NOMO-1 treated with dmso at 0.1 percent for 144 hours (cell line): ENCODE measurements around the gene HDAC10.
A peak's percentile ranks its signal among the peaks of the same experiment; 100 is the strongest.

ENCODE experiments used
- DNase-seq: peaks from one replicate; lab custom pipeline; 2025; ENCODE audit not compliant: unreplicated experiment; lab: John Stamatoyannopoulos, UW

Gene HDAC10

DNA sequence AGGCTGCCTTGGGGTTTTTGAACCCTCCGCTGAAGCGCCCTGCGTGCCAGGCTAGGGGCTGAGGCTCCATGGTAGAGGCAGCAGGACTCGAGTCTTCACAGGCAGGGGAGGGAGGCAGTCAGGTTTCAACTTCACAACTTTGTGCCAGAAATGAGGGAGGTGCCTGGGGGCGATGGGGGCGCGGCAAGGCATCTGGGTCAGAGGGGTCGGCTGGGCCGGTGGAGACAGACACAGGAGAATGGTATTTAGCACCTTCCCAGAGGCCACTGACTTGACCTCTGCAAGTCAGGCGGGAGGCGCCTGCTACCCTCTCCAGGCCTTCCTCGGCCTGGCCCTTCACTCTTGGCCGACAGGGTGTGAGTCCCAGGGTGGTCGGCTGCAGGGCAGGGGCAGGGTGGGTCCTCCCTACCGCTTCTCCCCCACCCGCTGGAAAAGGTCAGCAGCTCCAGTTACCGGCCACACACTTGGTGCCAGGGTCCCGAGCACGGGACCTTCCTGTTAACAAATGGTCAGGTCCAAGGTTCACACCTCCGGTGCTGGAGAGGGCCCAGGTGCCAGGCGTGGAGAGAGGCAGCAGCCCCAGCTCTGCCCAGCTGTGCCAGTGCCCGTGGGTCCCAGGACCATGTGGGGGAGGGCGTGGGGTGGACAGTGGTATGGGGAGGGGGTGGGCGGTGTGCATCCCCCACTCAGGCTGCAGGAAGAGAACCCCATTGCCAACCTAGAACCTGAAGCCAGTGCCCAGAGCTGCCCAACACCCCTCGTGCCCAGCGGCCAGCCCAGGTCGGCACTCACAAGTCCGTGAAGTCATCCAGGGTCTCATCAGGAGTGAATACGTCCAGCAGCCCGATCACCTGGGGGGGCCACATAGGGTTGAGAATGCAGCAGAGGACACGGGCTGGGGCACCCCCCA is 6.6 kb upstream of the HDAC10 start:
- no peak for DNase-seq

DNA sequence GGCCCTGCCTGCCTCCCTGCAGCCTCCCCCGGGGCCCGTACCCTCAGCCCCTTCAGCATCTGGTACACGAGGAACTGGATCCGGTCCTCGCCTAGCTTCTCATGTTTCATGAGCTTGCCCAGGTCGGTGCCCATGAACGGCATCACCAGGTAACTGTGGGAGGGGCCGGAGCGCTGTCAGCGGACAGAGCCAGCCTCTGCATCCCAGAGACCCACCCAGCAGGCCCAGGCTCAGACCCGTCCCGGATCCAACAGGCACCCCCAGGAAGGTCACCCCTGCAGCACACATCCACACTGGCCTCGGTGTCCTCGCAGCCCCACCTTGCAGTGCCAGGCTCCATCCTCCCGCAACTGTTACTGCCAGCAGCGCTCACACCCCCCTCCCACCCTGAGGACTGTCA is 6.0 kb upstream of the HDAC10 start:
- no peak for DNase-seq

DNA sequence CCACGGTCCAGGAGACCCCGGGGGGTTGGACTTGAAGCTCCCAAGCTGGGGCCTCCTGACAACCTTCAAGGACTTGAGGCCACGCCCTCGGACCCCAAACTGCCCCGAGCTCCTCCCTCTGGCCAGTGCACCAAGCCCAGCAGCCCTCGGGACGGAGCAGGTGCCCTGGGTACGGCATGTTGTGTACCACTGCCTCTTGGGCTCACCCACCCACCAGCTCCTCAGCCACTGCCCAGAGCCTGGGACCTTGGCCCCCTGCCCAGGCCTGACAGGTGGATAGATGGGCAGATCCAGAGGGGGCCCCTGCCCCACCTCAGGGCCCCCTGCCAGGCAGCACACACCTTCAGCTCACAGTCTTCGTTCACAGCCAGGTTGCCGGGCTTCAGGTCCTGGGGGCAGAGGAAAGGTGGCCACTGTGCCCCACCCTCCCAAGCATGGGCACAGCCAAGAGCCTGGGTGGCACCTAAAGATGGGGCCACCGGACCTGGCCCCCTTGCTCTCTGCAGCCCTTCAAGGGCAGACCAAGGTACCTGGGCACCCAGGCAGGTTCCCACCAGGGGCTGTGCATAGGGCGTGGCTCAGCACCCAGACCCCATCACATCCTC is 5.3 kb upstream of the HDAC10 start:
- DNase-seq = no peak

GRCh38 chr22:50255607-50256006 is 4.5 kb upstream of the HDAC10 start:
- no peak for DNase-seq

DNA sequence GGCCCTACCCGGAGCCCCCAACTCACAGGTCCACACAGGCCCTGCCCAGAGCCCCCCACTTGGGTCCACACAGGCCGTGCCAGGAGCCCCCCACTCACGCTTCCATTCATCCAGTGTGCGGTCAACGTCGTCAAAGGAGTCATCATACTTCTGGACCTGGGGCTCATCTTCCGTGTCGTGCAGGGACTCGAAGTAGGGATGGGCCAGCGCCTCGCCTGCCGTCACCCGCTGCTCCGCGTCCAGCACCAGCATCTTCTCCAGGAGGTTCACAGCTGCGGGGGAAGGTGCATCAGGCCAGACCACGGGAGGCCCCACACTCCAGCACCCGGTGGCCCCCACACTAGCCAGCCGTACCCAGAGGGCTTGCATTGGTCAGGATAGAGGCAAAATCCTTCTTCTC is 4.0 kb upstream of the HDAC10 start:
- DNase-seq = no peak

DNA sequence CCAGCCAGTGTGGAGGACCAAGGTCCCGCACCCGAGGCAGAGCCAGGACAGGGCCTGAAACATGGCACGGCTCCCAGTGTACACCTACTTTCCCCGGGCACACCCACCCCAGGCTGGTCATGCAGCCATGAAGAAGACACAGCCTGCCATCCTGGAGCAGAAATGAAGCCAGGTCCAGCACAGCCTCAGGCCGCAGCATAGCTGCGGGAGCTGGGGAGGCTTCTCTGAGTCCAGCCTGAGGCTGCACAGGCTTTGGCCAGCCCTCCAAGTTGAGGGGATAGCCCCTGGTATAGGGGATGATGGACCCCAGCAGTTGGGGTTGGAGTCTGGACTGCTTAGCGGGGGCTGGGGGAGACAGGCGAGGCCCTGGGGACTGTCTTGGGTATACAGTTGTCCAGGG is 2.9 kb upstream of the HDAC10 start:
- no peak for DNase-seq

- DNase-seq = no peak
Observed at GRCh38 chr22:50253046-50253915, 2.2 kb upstream of the HDAC10 start.

GRCh38 chr22:50252082-50253045 is 1.3 kb upstream of the HDAC10 start:
- DNase-seq = peak; percentile 32

- no peak for DNase-seq
Observed at GRCh38 chr22:50251477-50252081, 514 bp upstream of the HDAC10 start.

DNA sequence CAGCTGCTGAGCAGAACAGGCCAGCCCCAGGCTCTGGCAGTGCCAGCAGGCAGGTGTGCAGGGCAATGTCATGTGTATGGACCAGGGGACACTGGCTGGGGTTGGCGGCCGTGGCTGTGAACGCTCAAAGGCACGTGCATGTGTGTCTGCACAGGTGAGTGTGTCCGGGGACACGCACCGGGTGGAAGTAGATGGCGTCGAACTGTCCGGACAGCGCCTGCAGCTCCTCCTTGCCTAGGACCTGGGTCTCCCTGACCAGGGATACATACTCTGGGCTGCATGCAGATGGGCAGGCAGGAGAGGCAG is 863 bp downstream of the HDAC10 start:
- DNase-seq = no peak

- no peak for DNase-seq
Observed at GRCh38 chr22:50249341-50250248, 1.5 kb downstream of the HDAC10 start.

GRCh38 chr22:50248196-50249081 is 2.6 kb downstream of the HDAC10 start:
- no peak for DNase-seq

DNA sequence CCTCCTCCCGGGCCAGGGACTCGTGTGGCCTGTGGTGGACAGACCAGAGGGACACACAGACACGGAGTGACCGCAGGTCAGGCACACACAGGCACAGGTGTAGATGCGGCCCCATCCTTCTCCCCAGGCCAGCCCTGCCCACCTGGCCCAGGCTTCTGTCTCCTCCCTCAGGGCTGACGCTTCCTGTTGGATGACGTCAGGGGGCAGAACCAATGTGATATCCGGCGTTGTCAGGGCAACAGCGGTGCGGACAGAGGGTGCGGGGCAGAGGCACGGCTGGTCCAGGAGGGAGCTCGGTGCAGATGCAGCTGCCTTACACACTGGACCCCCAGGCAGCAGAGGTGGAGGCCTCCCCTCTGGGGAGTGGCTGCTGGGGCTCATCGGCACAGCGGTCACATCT is 3.3 kb downstream of the HDAC10 start:
- no peak for DNase-seq

DNA sequence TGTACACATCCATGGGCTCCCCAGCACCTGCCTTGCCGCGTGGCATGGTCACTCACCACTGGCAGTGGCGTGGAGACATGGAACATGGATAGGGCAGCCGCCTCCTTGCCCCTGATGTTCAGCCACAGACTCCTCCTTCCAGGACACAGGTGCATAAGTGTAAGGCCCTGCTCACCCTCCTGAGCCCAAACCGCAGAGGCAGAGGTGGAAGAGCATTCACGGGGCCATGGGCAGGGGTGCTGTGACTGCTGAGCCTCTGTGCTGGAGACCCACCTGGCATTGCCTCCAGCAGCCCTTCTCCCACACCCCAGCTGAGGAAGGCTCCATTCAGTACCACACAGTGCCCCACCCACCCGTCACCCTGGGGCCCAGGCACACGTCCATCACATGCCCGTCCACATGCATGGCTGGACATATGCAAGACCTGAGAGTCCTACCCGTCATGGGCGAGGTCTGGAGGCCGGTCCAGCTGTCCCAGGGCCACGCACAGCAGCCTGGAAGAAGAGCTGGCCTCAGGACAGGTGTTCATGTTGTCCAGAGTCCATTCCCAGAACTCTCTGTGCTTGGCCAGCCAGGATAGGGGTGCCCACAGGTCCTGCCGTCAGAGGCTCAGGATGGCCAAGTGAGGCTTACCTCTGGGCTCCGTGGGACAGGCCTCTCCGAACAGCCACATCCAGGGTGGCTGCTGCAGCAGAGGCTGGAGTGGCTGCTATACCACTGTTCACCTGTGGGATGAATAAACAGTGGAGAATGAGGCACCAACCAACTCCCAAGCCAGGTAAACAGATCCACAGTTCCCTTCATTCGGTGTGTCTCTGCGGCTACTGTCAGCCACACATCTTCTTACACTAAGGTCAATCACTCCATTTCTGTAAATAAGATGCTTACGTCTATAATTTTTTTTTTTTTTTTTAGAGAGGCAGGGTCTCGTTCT is 4.6 kb downstream of the HDAC10 start:
- no peak for DNase-seq

- DNase-seq = no peak
Observed at GRCh38 chr22:50245214-50246072, 5.6 kb downstream of the HDAC10 start.
